Tibial artery (tissue), 4 donors: ENCODE results near the gene NCAPD2.

Source experiments
- DNase-seq, 2 donors: peaks; one replicate each; pipeline ENCODE4 v3.0.0-alpha.2; 2019
- H3K27ac ChIP-seq, 2 donors: fragments of 200-600 bp; sonication (generic) in 1 of 2; 1 replicate in 1 of 2; 2 replicates in 1 of 2; pipeline ENCODE4 v1.5.1; 2018 to 2019; ENCODE audit warnings: mild to moderate bottlenecking in 1 of 2
- H3K27me3 ChIP-seq, 2 donors: fragments of 200-600 bp; sonication (generic) in 1 of 2; one replicate each; pipeline versions ENCODE4 v1.5.1 to v1.6.0; 2016 to 2019
- H3K36me3 ChIP-seq, 3 donors: fragments of 200-600 bp; sonication (generic) in 2 of 3; one replicate each; pipeline ENCODE4 v1.5.1; 2016 to 2019; ENCODE audit warnings: mild to moderate bottlenecking in 2 of 3
- H3K4me1 ChIP-seq, 4 donors: fragments of 200-600 bp; sonication (generic) in 2 of 4; 1 replicate in 3 of 4; 2 replicates in 1 of 4; pipeline ENCODE4 v1.5.1; 2016 to 2019
- H3K4me3 ChIP-seq, 2 donors: fragments of 200-600 bp; sonication (generic) in 1 of 2; 1 replicate in 1 of 2; 2 replicates in 1 of 2; pipeline ENCODE4 v1.5.1; 2018 to 2019; ENCODE audit warnings: mild to moderate bottlenecking in 2 of 2
- H3K9me3 ChIP-seq, 3 donors: fragments of 200-600 bp; sonication (generic) in 1 of 3; one replicate each; pipeline ENCODE4 v1.5.1; 2016 to 2019
- CTCF ChIP-seq, 2 experiments: fragments of 200-600 bp in 1 of 2; fragments of 450-650 bp in 1 of 2; IDR thresholded peaks; one replicate each; pipeline ENCODE4 v1.5.1; 2017 to 2019; ENCODE audit warnings: antibody characterized with exemption in 2 of 2, mild to moderate bottlenecking in 1 of 2, moderate library complexity in 1 of 2
- intact Hi-C: fragments of 100-400 bp; cut with DNase I; formaldehyde crosslinking; loops from one replicate; pipeline ENCODE4 v1.15.0; 2023; ENCODE audit warnings: low total_unique reads

Gene NCAPD2

DNA sequence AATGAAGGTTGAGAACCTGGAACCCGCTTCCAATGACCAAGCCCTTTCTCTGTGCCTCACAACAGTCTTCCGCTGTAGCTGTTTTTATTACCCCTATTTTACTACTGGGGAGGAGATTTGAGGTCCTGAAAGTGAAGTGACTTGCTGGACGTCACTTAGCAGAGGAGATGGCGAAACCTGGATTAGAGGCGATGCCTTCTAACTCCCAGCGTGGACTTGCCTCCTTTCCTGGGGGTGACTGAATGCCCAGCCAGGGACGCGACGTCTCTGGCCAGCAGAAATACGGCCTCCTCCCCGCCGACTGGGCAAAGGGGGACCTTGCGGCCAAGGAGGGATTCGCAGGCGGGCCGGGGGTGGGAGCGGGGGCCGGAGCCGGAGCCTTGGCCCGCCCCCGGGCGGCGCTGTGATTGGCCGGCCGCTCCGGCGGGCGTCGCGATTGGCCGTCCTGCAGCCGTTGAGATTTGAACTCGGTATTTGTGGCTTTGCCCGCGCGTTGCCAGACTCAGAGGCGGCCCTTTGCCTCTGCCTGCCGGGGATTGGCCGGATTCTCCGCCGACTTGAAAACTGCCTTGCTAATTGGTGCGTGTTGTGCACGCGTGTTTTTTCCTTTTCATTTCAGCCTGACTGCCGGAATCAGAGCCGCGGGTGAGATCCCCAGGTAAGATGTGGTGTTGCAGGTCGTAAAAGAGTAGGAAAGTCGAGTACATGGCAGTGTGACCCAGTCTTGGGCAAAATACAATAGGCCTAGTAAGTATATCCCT, at the start of gene NCAPD2:
Gene NCAPD2, plus strand, starts transcription at position 606 of the 761 bp plus-strand sequence. CDS start 997 bp downstream, outside the sequence.
- peaks cover 0 to 27% (median 23%) of the 10 kb centered on the region in 4 donors for H3K4me1 ChIP-seq
- H3K27ac ChIP-seq: peak within 1 kb of the TSS; percentile 94 to 97
- H3K27me3 ChIP-seq: no peaks in the 10 kb centered on the region
- peak; percentile 97 for DNase-seq
- peak within 1 kb of the TSS; percentile 75 to 97 for H3K4me3 ChIP-seq
- peaks cover 14 to 39% (median 25%) of the 10 kb centered on the region in 3 donors for H3K36me3 ChIP-seq
- intact Hi-C loops: loop anchor here (5.0 kb wide), 1 partner anchor 39 kb away; the partner anchor contains the start of gene GAPDH
- no peaks in the 10 kb centered on the region for H3K9me3 ChIP-seq
- peak; percentile 54 to 65 for TF ChIP-seq CTCF (IDR thresholded peaks at IDR 0.05)

GRCh38 chr12:6444704-6445688, 48.9 kb upstream of the NCAPD2 start, which contains the start of gene CD27:
CD27 (plus strand) TSS chr12:6444955; CDS start chr12:6445096, 141 bp downstream.
- Histone ChIP-seq H3K27me3 (no peaks in the 10 kb centered on the region), H3K9me3 (no peaks in the 10 kb centered on the region), H3K27ac (no peak within 1 kb of the TSS), H3K4me1 (peaks cover 0 to 12% (median 6%) of the 10 kb centered on the region in 4 donors), H3K36me3 (peaks cover 12 to 70% (median 32%) of the 10 kb centered on the region in 3 donors), H3K4me3 (no peak within 1 kb of the TSS)
- TF ChIP-seq CTCF (IDR thresholded peaks at IDR 0.05): no peak
- intact Hi-C loops: no loop called here
- no peak for DNase-seq

GRCh38 chr12:6450091-6450868, 43.6 kb upstream of the NCAPD2 start:
- Histone ChIP-seq H3K27me3 (no peaks in the 10 kb centered on the region), H3K27ac (peak overlapping the region; percentile 97 to 98), H3K36me3 (peaks cover 10 to 50% (median 32%) of the 10 kb centered on the region in 3 donors), H3K4me1 (peaks cover 0 to 36% (median 30%) of the 10 kb centered on the region in 4 donors), H3K9me3 (no peaks in the 10 kb centered on the region), H3K4me3 (peak overlapping the region; percentile 73 to 88)
- DNase-seq: no peak
- intact Hi-C loops: no loop called here
- TF ChIP-seq CTCF (IDR thresholded peaks at IDR 0.05): no peak

DNA sequence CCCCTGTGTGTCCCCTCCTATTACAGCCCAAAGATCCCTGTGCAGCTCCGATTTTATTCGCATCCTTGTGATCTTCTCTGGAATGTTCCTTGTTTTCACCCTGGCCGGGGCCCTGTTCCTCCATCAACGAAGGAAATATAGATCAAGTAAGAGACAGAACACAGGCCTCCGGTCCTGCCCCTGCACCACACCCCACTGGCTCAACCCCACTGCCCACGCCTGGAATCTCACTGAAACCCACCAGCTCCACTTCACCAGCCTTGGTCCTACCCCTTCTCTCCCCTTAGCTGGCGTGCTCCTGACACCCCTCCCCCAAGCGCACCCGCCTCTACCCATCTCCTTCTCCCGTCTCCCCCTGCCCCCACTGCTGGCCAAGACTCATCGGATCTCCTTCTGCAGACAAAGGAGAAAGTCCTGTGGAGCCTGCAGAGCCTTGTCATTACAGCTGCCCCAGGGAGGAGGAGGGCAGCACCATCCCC, 43.0 kb upstream of the NCAPD2 start:
- H3K9me3 ChIP-seq: no peaks in the 10 kb centered on the region
- H3K27me3 ChIP-seq: no peaks in the 10 kb centered on the region
- H3K36me3 ChIP-seq: peaks cover 10 to 48% (median 26%) of the 10 kb centered on the region in 3 donors
- peak in 1 of 2 donors; percentile 42 for DNase-seq
- H3K27ac ChIP-seq: peak overlapping the region; percentile 97 to 98
- no peak for TF ChIP-seq CTCF (IDR thresholded peaks at IDR 0.05)
- intact Hi-C loops: no loop called here
- peak overlapping the region; percentile 73 to 88 for H3K4me3 ChIP-seq
- H3K4me1 ChIP-seq: peaks cover 0 to 36% (median 30%) of the 10 kb centered on the region in 4 donors
